ENCODE results near the gene LMAN2L. TPM values are rescaled to one million over a fixed set of nuclear protein-coding genes. Genes with fewer than 3 reads are reported as not detected.

LMAN2L gene
- total RNA-seq, 2 donors from 2014 or later: 6.6 to 7.8 TPM

DNA sequence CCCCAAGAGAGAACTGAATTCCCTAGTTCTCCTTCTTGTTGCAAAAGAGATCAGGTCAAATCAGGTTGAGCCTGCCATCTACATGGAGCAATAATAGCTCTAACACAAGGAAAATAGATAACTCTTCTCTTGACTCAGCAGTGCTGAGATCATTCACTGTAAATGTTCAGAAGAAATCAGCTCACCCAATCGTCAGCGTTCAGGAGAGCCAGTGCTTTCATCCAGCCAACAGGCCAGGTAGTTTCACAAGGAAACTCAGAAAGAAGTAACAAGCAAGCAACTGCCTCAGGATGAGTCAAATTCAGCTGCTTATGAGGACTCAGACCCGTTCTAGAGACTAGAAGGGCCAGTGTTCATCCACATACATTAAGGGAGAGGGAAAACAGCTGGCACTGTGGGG lies 5.9 kb downstream of the LMAN2L start:
- DNase-seq (no peak), ATAC-seq (no peak)
- Histone ChIP-seq H3K27me3 (no peaks in the 10 kb centered on the region), H3K36me3 (replicated peaks in 1 of 2; ENCODE audit: insufficient read depth in 1 of 2, low read depth in 2 of 2) (peaks cover 4 to 18% of the 10 kb centered on the region in 2 donors), H3K9me3 (no peaks in the 10 kb centered on the region), H3K4me3 (no peak overlapping the region), H3K4me1 (peaks cover 17% of the 10 kb centered on the region), H3K27ac (no peak overlapping the region)
- TF ChIP-seq, protein P1, sequence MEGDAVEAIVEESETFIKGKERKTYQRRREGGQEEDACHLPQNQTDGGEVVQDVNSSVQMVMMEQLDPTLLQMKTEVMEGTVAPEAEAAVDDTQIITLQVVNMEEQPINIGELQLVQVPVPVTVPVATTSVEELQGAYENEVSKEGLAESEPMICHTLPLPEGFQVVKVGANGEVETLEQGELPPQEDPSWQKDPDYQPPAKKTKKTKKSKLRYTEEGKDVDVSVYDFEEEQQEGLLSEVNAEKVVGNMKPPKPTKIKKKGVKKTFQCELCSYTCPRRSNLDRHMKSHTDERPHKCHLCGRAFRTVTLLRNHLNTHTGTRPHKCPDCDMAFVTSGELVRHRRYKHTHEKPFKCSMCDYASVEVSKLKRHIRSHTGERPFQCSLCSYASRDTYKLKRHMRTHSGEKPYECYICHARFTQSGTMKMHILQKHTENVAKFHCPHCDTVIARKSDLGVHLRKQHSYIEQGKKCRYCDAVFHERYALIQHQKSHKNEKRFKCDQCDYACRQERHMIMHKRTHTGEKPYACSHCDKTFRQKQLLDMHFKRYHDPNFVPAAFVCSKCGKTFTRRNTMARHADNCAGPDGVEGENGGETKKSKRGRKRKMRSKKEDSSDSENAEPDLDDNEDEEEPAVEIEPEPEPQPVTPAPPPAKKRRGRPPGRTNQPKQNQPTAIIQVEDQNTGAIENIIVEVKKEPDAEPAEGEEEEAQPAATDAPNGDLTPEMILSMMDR (IDR thresholded peaks at IDR 0.05): no peak
- no peak for TF ChIP-seq POLR2A (IDR thresholded peaks at IDR 0.05)
- 63 to 84% methylated on average over 3 of the region's 3 CpGs for WGBS, 2 donors
- intact Hi-C loops (cut with DNase I): no loop called here

DNA sequence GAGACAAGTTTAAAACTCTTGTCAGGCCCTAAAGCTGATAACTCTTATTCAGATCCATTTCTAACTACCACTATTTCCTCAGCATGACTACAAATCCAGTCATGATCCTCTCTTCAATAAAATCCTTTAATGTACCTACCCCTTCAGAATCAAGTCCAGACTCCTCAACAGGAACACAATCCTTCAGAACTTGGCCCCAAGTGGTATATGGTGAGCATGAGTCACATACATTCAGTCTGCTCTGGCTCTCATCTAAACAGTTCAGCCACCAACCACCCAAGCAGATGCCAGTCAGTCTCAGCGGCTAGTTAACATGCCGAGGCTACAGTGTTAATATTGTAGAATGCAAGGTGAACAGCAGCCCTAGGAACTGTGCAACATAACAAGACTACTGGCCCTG lies 9.7 kb downstream of the LMAN2L start:
- WGBS, 2 donors: 100% methylated on average over 2 of the region's 2 CpGs
- H3K4me3 ChIP-seq: no peak overlapping the region
- no peak overlapping the region for H3K27ac ChIP-seq
- no peaks in the 10 kb centered on the region for H3K27me3 ChIP-seq
- TF ChIP-seq POLR2A (IDR thresholded peaks at IDR 0.05): no peak
- TF ChIP-seq, protein P1 (IDR thresholded peaks at IDR 0.05): no peak
- no peak for ATAC-seq
- DNase-seq: no peak
- no peaks in the 10 kb centered on the region for H3K9me3 ChIP-seq
- peaks cover 4 to 24% of the 10 kb centered on the region in 2 donors for H3K36me3 ChIP-seq (replicated peaks in 1 of 2; ENCODE audit: insufficient read depth in 1 of 2, low read depth in 2 of 2)
- no peaks in the 10 kb centered on the region for H3K4me1 ChIP-seq
- intact Hi-C loops (cut with DNase I): no loop called here

DNA sequence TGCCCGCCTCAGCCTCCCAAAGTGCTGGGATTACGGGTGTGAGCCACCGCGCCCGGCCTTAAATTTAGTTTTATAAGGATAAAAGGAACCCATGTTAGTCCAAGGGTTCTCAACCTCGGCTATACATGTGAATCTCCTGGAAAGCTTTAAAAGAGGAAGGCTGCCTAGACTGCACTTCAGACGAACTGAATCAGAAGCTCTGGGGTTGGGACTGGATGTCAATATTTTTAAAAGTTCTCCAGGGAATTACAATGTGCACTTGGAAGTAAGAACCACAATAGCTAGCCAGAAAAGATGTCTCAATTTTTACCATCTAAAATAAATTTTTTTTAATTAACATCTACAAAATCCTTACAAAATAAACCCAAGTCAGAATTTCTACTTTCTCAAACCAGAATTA lies 10.1 kb downstream of the LMAN2L start:
- Histone ChIP-seq H3K27ac (no peak overlapping the region), H3K36me3 (replicated peaks in 1 of 2; ENCODE audit: insufficient read depth in 1 of 2, low read depth in 2 of 2) (peaks cover 4 to 24% of the 10 kb centered on the region in 2 donors), H3K27me3 (no peaks in the 10 kb centered on the region), H3K9me3 (no peaks in the 10 kb centered on the region), H3K4me3 (no peak overlapping the region), H3K4me1 (no peaks in the 10 kb centered on the region)
- TF ChIP-seq, protein P1 (IDR thresholded peaks at IDR 0.05): no peak
- intact Hi-C loops (cut with DNase I): no loop called here
- no peak for ATAC-seq
- WGBS, 2 donors: 95 to 96% methylated on average over 7 of the region's 7 CpGs
- DNase-seq: no peak

DNA sequence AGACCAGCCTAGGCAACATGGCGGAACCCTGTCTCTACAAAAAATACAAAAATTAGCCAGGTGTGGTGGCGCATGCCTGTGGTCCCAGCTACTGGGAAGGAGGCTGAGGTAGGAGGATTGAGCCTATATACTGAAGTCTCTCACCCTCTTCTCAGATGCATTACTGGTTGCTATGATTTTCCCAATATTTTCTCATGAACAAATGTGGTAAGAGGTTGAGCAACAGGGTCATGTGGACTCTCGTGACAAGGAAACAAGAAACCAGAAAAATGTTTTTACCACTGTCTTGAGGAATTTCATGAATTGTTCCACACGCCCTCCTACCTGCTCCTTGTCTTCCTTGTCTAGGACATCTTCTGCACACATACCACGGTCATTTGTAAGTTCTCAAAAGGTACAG lies 12.4 kb downstream of the LMAN2L start:
- no peaks in the 10 kb centered on the region for H3K9me3 ChIP-seq
- no peak overlapping the region for H3K4me3 ChIP-seq
- intact Hi-C loops (cut with DNase I): no loop called here
- H3K27me3 ChIP-seq: no peaks in the 10 kb centered on the region
- DNase-seq: no peak
- 83 to 91% methylated on average over 5 of the region's 5 CpGs for WGBS, 2 donors
- ATAC-seq: no peak
- H3K27ac ChIP-seq: no peak overlapping the region
- peaks cover 0 to 13% of the 10 kb centered on the region in 2 donors for H3K36me3 ChIP-seq (replicated peaks in 1 of 2; ENCODE audit: insufficient read depth in 1 of 2, low read depth in 2 of 2)
- H3K4me1 ChIP-seq: no peaks in the 10 kb centered on the region
- no peak for TF ChIP-seq POLR2A (IDR thresholded peaks at IDR 0.05)
- TF ChIP-seq, protein P1 (IDR thresholded peaks at IDR 0.05): no peak

DNA sequence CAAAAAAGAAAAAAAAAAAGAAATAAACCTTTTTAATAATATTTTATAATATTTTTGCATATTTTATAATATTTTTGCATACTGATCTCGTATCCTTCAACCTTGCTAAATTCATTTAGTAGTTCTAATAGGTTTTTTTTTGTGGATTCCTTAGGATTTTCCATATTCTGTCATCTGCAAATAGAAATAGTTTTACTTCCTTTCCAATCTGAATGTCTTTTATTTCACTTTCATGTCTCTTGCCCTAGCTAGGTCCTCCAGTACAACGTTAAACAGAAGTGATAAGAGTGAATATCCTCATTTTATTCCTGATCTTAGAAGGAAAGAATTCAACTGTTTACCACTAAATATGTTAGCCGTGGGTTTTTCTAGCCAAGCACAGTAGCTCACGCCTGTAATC lies 13.7 kb downstream of the LMAN2L start:
- H3K27me3 ChIP-seq: no peaks in the 10 kb centered on the region
- TF ChIP-seq, protein P1 (IDR thresholded peaks at IDR 0.05): no peak
- TF ChIP-seq POLR2A (IDR thresholded peaks at IDR 0.05): no peak
- no peak for ATAC-seq
- H3K4me3 ChIP-seq: no peak overlapping the region
- H3K36me3 ChIP-seq (replicated peaks in 1 of 2; ENCODE audit: insufficient read depth in 1 of 2, low read depth in 2 of 2): peaks cover 0 to 11% of the 10 kb centered on the region in 2 donors
- 85 to 86% methylated on average over 4 of the region's 4 CpGs for WGBS, 2 donors
- no peaks in the 10 kb centered on the region for H3K4me1 ChIP-seq
- no peak for DNase-seq
- H3K27ac ChIP-seq: no peak overlapping the region
- intact Hi-C loops (cut with DNase I): no loop called here
- H3K9me3 ChIP-seq: no peaks in the 10 kb centered on the region

Data from body of pancreas (tissue), 4 donors.